Rectal smooth muscle tissue (tissue), 1 donor: Measurements from ENCODE around the gene TSPAN4.

ENCODE experiments used
- H3K27ac ChIP-seq: one replicate; pipeline ENCODE4 v1.7.0; 2013; ENCODE audit warnings: low read depth, low read length, inconsistent platforms
- H3K27me3 ChIP-seq: one replicate; pipeline ENCODE4 v1.7.0; 2013; ENCODE audit warnings: low read length; ENCODE audit not compliant: control insufficient read depth, insufficient read depth
- H3K36me3 ChIP-seq: one replicate; pipeline ENCODE4 v1.7.0; 2013; ENCODE audit warnings: low read length; ENCODE audit not compliant: control insufficient read depth, insufficient read depth
- H3K4me1 ChIP-seq: one replicate; pipeline ENCODE4 v1.7.0; 2013; ENCODE audit warnings: low read length; ENCODE audit not compliant: control insufficient read depth, insufficient read depth
- H3K4me3 ChIP-seq: one replicate; pipeline ENCODE4 v1.7.0; 2013; ENCODE audit warnings: low read length
- H3K9ac ChIP-seq: one replicate; pipeline ENCODE4 v1.7.0; 2013; ENCODE audit warnings: low read length

Gene TSPAN4

DNA sequence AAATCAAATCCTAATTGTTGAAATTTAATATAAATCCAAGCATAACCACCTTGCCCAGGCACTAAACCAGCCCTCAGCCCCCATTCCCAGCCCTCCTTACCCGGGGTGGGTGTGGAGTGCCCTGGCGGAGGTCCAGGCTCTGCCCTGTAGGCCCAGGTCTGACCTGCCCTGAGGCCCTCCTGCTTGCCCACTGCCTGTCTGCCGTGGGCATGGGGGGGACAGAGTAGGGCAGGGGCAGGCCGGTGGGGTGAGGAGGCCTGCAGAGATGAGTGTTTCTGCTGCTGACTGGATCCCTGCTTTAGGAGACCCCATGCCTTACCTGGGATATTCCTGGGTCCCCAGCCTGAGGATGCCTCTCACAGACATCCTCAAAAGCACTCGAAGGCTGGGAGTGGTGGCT, 71.6 kb downstream of the TSPAN4 start:
- Histone ChIP-seq H3K27ac (no peak overlapping the region), H3K4me3 (no peak overlapping the region), H3K9ac (no peak overlapping the region), H3K36me3 (no peaks in the 10 kb centered on the region), H3K4me1 (peaks cover 4% of the 10 kb centered on the region), H3K27me3 (no peaks in the 10 kb centered on the region)

DNA sequence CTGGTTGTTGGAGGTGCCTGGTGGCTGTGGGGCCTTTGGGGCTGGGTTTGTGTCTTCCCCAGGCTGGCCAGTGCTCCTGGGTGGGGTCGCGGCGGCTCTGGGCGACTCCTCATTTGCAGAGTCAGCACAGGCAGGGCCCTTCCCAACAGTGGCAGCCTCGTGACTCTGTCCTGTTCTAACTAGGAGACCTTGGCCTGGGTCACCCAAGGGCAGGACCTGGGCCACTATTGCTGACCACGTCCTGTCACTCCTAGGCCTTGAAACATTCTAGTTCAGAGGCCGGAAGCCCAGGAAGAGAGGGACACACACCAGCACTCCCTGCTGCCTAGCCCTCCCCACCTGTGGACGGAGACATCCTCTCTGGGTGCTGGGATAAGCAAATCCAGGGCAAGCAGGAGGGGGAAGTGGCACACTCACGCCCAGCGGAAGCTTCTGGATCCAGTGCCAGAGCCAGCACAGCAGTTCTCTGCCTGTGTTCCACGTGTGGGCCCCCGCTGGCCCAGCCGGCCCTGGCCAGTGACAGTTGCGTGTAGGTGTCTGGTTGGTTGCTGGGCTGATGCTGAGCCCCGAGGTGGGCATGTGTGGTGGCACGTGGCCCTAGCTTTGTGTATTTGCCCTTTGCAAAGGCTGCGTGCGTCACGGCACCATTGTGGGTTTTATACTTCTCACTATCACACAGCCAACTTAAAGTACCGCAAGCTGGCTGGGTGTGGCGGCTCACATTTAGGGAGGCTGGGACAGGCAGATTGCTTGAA, 72.3 kb downstream of the TSPAN4 start:
- H3K4me1 ChIP-seq: peaks cover 4% of the 10 kb centered on the region
- H3K27me3 ChIP-seq: no peaks in the 10 kb centered on the region
- H3K4me3 ChIP-seq: no peak overlapping the region
- no peaks in the 10 kb centered on the region for H3K36me3 ChIP-seq
- no peak overlapping the region for H3K9ac ChIP-seq
- no peak overlapping the region for H3K27ac ChIP-seq
